Breast epithelium (tissue), 3 donors: Measurements from ENCODE around the gene RNASE11.

Experiments used
- POLR2A ChIP-seq: fragments of 450-650 bp; IDR thresholded peaks from one replicate; pipeline ENCODE4 v1.6.1; 2016; ENCODE audit warnings: antibody characterized with exemption, mild to moderate bottlenecking, moderate library complexity
- TF ChIP-seq, protein P1 (sequence below), 3 donors: fragments of 450-650 bp; IDR thresholded peaks; one replicate each; pipeline ENCODE4 v1.5.1; 2016 to 2017; ENCODE audit warnings: antibody characterized with exemption in 3 of 3, mild to moderate bottlenecking in 3 of 3, moderate library complexity in 3 of 3

GRCh38 chr14:20623798-20624197 is 36.0 kb upstream of the RNASE11 start:
- TF ChIP-seq, protein P1, sequence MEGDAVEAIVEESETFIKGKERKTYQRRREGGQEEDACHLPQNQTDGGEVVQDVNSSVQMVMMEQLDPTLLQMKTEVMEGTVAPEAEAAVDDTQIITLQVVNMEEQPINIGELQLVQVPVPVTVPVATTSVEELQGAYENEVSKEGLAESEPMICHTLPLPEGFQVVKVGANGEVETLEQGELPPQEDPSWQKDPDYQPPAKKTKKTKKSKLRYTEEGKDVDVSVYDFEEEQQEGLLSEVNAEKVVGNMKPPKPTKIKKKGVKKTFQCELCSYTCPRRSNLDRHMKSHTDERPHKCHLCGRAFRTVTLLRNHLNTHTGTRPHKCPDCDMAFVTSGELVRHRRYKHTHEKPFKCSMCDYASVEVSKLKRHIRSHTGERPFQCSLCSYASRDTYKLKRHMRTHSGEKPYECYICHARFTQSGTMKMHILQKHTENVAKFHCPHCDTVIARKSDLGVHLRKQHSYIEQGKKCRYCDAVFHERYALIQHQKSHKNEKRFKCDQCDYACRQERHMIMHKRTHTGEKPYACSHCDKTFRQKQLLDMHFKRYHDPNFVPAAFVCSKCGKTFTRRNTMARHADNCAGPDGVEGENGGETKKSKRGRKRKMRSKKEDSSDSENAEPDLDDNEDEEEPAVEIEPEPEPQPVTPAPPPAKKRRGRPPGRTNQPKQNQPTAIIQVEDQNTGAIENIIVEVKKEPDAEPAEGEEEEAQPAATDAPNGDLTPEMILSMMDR (IDR thresholded peaks at IDR 0.05) = no peak
- TF ChIP-seq POLR2A = no peak
